HAP-1 (cell line): ENCODE data around the gene ME3.

ENCODE experiments used
- DNase-seq, 2 experiments: peaks; one replicate each; pipeline ENCODE4 v3.0.0-alpha.2; 2016 to 2020; ENCODE audit warnings: low spot score in 2 of 2
- H3K27me3 ChIP-seq: fragments of 250-450 bp; sonication (Bioruptor Pico); 2 replicates; pipeline ENCODE4 v1.5.1; 2020; ENCODE audit warnings: low read depth, mild to moderate bottlenecking, moderate library complexity
- H3K36me3 ChIP-seq: fragments of 250-450 bp; sonication (Bioruptor Pico); replicated peaks from 2 replicates; pipeline ENCODE4 v1.5.1; 2020; ENCODE audit warnings: mild to moderate bottlenecking
- H3K4me1 ChIP-seq: fragments of 250-450 bp; sonication (Bioruptor Pico); 2 replicates; pipeline ENCODE4 v1.5.1; 2020; ENCODE audit warnings: mild to moderate bottlenecking
- H3K4me3 ChIP-seq: fragments of 250-450 bp; sonication (Bioruptor Pico); 2 replicates; pipeline ENCODE4 v1.5.1; 2020; ENCODE audit warnings: mild to moderate bottlenecking, moderate library complexity
- H3K9me3 ChIP-seq: fragments of 250-450 bp; sonication (Bioruptor Pico); 2 replicates; pipeline ENCODE4 v1.5.1; 2020; ENCODE audit warnings: mild to moderate bottlenecking, moderate library complexity
- in situ Hi-C: fragments of 300-500 bp; cut with MboI; formaldehyde crosslinking; loops from 3 replicates; pipeline ENCODE4 v1.14.3; 2020; ENCODE audit warnings: low sequenced_read_pairs, inconsistent platforms, mixed read lengths

ME3 gene

DNA sequence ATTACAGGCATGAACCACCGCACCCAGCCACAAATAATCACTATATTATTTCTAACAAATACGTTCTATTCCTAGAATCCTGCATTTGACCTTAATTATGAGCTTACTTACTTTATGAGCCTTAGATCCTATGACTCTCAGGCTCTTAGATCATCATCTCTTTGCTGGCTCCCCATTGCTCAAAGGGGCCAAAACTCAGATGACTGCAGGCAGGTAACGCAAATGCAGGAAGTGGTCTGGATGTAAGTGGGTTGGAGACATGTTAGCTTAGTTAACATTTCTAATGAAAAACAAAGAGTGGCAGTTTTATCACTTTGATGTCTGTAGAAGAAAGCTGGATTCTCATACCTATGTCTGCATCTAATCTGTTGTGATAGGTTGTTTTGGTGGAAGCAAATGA lies 274.3 kb downstream of the ME3 start:
- H3K27me3 ChIP-seq, result no peaks in the 10 kb centered on the region
- no peaks in the 10 kb centered on the region for H3K36me3 ChIP-seq
- H3K4me3 ChIP-seq, result no peak overlapping the region
- DNase-seq, result no peak
- in situ Hi-C loops, result no loop called here
- H3K9me3 ChIP-seq, result no peaks in the 10 kb centered on the region
- peaks cover 20% of the 10 kb centered on the region for H3K4me1 ChIP-seq

DNA sequence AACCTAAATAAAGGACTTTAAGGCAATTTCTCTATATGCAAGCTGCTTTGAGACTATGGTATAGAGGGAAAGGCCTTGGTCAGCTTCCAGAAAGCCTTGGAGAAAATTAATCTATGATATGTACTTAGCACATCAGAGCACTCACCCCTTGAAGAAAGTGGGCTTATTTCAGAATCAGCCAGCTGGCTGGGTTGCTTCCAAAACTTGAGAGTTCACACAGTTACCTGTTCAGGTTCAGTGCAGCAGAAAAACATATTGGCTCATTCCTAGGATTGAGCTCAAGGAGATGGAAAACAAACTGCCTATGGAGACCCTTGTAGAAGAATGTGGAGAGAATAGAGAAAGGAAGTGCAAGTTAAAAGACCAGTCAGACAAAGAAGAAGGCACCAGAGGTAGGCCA lies 275.1 kb downstream of the ME3 start:
- no peak for DNase-seq
- no peak overlapping the region for H3K4me3 ChIP-seq
- H3K9me3 ChIP-seq, result no peaks in the 10 kb centered on the region
- no peaks in the 10 kb centered on the region for H3K27me3 ChIP-seq
- H3K36me3 ChIP-seq, result no peaks in the 10 kb centered on the region
- in situ Hi-C loops, result no loop called here
- H3K4me1 ChIP-seq, result peaks cover 20% of the 10 kb centered on the region

DNA sequence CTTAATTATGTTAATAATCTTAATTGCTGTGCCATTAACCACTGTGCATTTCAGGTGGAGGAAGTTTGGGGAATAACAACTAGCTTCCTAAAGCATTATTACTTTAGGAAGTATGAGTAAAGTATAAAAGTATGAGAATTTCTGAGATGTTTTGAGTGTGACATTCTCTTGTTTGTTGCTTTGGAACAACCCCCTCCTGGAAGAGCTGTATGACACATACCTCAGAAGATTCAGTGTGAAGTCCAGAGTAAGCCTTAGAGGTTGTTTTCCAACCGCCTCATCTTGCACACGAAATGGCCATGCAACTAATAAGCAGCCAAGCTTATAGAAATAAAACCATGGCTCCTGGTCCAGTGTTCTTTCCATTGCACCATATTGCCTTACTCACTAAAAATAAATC lies 276.0 kb downstream of the ME3 start:
- Histone ChIP-seq H3K4me1 (peaks cover 20% of the 10 kb centered on the region), H3K27me3 (no peaks in the 10 kb centered on the region), H3K36me3 (no peaks in the 10 kb centered on the region), H3K4me3 (no peak overlapping the region), H3K9me3 (no peaks in the 10 kb centered on the region)
- DNase-seq, result no peak
- in situ Hi-C loops, result no loop called here

DNA sequence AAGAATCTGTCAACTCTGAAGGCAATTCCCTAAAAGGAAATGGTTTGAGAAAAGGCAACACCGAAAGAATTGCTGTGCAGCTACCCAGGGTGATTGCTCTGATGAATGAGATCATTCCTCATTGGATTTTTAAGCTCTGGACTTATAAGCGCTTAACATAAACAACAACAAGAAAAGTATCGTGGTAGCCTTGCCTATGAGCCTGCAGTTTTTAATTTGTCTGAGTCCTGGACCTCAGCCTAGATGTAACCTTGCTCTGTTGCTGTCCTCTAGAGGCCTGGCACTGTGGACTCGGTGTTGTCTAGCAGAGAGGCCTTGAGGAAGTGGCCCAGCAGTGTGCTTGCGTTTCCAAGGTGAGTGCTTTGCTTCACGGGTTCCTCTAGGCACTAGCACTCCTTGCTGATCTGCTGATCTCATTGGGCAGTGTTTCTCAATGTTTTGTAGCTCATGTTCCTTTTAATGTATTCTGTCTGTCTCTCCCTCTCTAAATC lies 277.3 kb downstream of the ME3 start:
- peak; percentile 69 to 86 for DNase-seq
- Histone ChIP-seq H3K36me3 (no peaks in the 10 kb centered on the region), H3K27me3 (no peaks in the 10 kb centered on the region), H3K4me3 (no peak overlapping the region), H3K4me1 (peaks cover 20% of the 10 kb centered on the region), H3K9me3 (no peaks in the 10 kb centered on the region)
- in situ Hi-C loops, result no loop called here
